RWPE2 (cell line): ENCODE data around the gene RBBP6.
A peak's percentile ranks its signal among the peaks of the same experiment; 100 is the strongest.

Experiments used
- ATAC-seq: fragments of 200-7000 bp; cut with Tn5 transposase; 3 replicates; pipeline ENCODE4 v1.9.1; 2021; ENCODE audit warnings: low read depth
- DNase-seq: peaks from one replicate; pipeline ENCODE4 v3.0.0-alpha.2; 2020; ENCODE audit warnings: low spot score
- H3K27ac ChIP-seq: fragments of 450-650 bp; 2 replicates; pipeline ENCODE4 v1.5.1; 2017; ENCODE audit warnings: mild to moderate bottlenecking; ENCODE audit not compliant: poor library complexity, severe bottlenecking
- H3K27me3 ChIP-seq: fragments of 250-450 bp; sonication (Bioruptor Pico); 2 replicates; pipeline ENCODE4 v1.5.1; 2021; ENCODE audit warnings: mild to moderate bottlenecking, moderate library complexity; ENCODE audit not compliant: insufficient read depth, poor library complexity, severe bottlenecking
- H3K36me3 ChIP-seq: fragments of 250-450 bp; sonication (Bioruptor Pico); 2 replicates; pipeline ENCODE4 v1.5.1; 2020; ENCODE audit warnings: low read depth, mild to moderate bottlenecking, moderate library complexity
- H3K4me1 ChIP-seq: fragments of 250-450 bp; sonication (Bioruptor Pico); 2 replicates; pipeline ENCODE4 v1.5.1; 2021; ENCODE audit warnings: mild to moderate bottlenecking, moderate library complexity; ENCODE audit not compliant: insufficient read depth, poor library complexity, severe bottlenecking
- H3K4me3 ChIP-seq: fragments of 250-450 bp; sonication (Bioruptor Pico); 2 replicates; pipeline ENCODE4 v1.5.1; 2021; ENCODE audit warnings: mild to moderate bottlenecking, moderate library complexity; ENCODE audit not compliant: severe bottlenecking
- H3K9me3 ChIP-seq: fragments of 250-450 bp; sonication (Bioruptor Pico); 2 replicates; pipeline ENCODE4 v1.5.1; 2021; ENCODE audit warnings: mild to moderate bottlenecking, moderate library complexity; ENCODE audit not compliant: severe bottlenecking
- TF ChIP-seq, protein P1 (sequence below): fragments of 450-650 bp; IDR thresholded peaks from one replicate; pipeline ENCODE4 v1.5.1; 2017; ENCODE audit warnings: mild to moderate bottlenecking, moderate library complexity; ENCODE audit not compliant: poor library complexity, severe bottlenecking

Gene RBBP6

DNA sequence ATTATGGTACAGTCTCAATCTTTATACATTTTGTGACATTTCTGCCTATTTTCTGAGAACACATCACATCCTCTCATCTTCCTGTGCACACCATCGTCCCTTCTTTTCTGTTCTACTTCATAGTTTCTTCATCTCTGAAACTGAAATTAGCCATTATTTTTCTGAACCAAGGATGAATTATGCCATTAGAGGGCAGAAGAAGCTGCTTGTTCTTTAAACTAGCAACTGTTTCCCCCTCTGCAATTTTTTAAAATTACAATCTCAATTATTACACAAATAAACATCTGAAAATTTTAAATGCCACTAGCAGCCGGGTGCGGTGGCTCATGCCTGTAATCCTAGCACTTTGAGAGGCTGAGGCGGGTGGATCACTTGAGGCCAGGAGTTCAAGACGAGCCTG lies 41.3 kb downstream of the RBBP6 start:
- TF ChIP-seq, protein P1, sequence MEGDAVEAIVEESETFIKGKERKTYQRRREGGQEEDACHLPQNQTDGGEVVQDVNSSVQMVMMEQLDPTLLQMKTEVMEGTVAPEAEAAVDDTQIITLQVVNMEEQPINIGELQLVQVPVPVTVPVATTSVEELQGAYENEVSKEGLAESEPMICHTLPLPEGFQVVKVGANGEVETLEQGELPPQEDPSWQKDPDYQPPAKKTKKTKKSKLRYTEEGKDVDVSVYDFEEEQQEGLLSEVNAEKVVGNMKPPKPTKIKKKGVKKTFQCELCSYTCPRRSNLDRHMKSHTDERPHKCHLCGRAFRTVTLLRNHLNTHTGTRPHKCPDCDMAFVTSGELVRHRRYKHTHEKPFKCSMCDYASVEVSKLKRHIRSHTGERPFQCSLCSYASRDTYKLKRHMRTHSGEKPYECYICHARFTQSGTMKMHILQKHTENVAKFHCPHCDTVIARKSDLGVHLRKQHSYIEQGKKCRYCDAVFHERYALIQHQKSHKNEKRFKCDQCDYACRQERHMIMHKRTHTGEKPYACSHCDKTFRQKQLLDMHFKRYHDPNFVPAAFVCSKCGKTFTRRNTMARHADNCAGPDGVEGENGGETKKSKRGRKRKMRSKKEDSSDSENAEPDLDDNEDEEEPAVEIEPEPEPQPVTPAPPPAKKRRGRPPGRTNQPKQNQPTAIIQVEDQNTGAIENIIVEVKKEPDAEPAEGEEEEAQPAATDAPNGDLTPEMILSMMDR = peak; percentile 71
- H3K27me3 ChIP-seq = no peaks in the 10 kb centered on the region
- H3K9me3 ChIP-seq = no peaks in the 10 kb centered on the region
- H3K36me3 ChIP-seq = no peaks in the 10 kb centered on the region
- DNase-seq (no peak), ATAC-seq (0 out of 3 replicates have a peak, but pooled peaks have one; percentile 23)
- no peaks in the 10 kb centered on the region for H3K4me1 ChIP-seq
- H3K4me3 ChIP-seq = no peak overlapping the region
- H3K27ac ChIP-seq = no peak overlapping the region

DNA sequence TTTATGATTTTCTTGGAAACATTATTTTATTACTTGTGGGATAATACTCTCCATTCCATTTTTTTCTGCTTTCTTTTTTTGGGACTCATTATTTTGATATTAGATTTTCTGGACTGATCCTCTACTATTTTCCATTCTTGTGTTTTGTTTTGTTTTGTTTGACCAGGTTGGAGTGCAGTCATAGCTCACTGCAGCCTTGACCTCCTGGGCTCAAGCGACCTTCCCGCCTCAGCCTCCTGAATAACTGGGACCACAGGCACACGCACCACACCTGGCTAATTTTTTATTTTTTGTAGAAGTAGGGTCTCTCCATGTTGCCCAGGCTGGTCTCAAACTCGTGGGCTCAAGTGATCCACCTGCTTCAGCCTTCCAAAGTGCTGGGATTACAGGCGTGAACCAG lies 44.1 kb downstream of the RBBP6 start:
- Histone ChIP-seq H3K9me3 (no peaks in the 10 kb centered on the region), H3K36me3 (no peaks in the 10 kb centered on the region), H3K4me3 (no peak overlapping the region), H3K4me1 (no peaks in the 10 kb centered on the region), H3K27me3 (no peaks in the 10 kb centered on the region), H3K27ac (no peak overlapping the region)
- DNase-seq = no peak
- no peak for ATAC-seq
- TF ChIP-seq, protein P1 = no peak

DNA sequence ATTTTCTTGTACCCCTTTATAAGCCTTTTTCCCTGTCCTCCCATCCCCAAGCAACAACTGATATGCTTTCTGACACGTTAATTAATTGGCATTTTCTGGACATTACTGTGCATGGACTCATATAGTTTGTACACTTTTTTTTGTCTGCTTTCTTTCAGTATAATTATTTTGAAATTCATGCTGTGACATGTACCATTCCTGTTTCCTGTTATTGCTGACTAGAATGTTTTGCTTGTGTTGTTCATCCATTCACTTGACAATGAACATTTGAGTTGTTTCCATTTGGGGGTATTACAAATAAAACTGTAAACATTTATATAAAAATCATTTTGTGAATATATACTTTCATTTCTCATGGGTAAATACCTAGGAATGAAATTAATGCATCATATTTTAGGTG lies 50.6 kb downstream of the RBBP6 start:
- H3K27ac ChIP-seq = no peak overlapping the region
- TF ChIP-seq, protein P1 = no peak
- no peak overlapping the region for H3K4me3 ChIP-seq
- H3K4me1 ChIP-seq = peaks cover 9% of the 10 kb centered on the region
- H3K9me3 ChIP-seq = no peaks in the 10 kb centered on the region
- DNase-seq = no peak
- H3K27me3 ChIP-seq = no peaks in the 10 kb centered on the region
- no peak for ATAC-seq
- H3K36me3 ChIP-seq = no peaks in the 10 kb centered on the region

DNA sequence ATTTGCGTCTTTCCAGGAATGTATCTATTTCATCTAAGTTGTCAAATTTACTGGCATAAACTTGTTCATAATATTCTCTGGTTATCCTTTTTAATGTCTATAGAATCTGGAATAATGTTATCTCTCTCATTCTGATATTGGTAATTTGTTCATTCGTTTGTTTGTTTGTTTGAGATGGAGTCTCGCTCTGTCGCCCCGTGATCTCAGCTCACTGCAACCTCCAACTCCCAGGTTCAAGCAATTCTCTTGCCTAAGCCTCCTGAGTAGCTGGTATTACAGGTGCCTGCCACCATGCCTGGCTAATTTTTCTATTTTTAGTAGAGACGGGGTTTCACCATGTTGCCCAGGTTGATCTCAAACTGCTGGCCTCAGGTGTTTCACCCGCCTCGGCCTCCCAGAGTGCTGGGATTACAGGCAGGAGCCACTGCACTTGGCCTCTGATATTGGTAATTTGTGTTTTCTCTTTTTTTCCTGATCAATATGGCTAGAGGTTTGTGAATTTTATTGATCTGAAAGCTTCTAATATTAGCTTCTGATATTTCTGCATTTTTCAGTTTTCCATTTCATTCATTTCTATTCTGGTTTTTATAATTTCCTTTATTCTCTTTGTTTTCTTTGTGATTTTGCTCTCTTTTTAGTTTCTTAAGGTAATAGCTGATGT lies 59.5 kb downstream of the RBBP6 start:
- Histone ChIP-seq H3K4me1 (no peaks in the 10 kb centered on the region), H3K27ac (no peak overlapping the region), H3K9me3 (no peaks in the 10 kb centered on the region), H3K27me3 (no peaks in the 10 kb centered on the region), H3K4me3 (no peak overlapping the region), H3K36me3 (no peaks in the 10 kb centered on the region)
- TF ChIP-seq, protein P1 = no peak
- DNase-seq (no peak), ATAC-seq (no peak)

DNA sequence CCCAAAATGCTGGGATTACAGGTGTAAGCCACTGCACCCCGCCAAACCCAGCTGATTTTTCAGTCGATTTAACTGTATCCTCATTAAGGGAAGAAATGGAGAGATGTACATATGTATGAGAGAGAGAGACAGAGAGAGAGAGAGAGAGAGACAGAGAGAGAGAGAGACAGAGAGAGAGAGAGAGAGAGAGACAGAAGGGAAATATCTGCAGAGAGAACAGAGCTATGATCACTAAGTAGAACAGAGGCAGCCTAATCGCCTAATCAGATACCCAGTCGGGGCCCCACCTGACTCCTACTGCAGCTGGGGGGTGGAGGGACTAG lies 70.0 kb downstream of the RBBP6 start:
- no peak for ATAC-seq
- DNase-seq = no peak
- Histone ChIP-seq H3K9me3 (no peaks in the 10 kb centered on the region), H3K36me3 (no peaks in the 10 kb centered on the region), H3K4me3 (no peak overlapping the region), H3K27me3 (no peaks in the 10 kb centered on the region), H3K4me1 (no peaks in the 10 kb centered on the region), H3K27ac (no peak overlapping the region)
- TF ChIP-seq, protein P1 = no peak
